LNCAP (cell line): ENCODE measurements around the gene FNDC11.

Source experiments
- TF ChIP-seq, protein P1 (sequence below): fragments of 450-650 bp; IDR thresholded peaks from 2 replicates; pipeline ENCODE4 v1.5.1; 2017; ENCODE audit warnings: mild to moderate bottlenecking

Gene FNDC11

DNA sequence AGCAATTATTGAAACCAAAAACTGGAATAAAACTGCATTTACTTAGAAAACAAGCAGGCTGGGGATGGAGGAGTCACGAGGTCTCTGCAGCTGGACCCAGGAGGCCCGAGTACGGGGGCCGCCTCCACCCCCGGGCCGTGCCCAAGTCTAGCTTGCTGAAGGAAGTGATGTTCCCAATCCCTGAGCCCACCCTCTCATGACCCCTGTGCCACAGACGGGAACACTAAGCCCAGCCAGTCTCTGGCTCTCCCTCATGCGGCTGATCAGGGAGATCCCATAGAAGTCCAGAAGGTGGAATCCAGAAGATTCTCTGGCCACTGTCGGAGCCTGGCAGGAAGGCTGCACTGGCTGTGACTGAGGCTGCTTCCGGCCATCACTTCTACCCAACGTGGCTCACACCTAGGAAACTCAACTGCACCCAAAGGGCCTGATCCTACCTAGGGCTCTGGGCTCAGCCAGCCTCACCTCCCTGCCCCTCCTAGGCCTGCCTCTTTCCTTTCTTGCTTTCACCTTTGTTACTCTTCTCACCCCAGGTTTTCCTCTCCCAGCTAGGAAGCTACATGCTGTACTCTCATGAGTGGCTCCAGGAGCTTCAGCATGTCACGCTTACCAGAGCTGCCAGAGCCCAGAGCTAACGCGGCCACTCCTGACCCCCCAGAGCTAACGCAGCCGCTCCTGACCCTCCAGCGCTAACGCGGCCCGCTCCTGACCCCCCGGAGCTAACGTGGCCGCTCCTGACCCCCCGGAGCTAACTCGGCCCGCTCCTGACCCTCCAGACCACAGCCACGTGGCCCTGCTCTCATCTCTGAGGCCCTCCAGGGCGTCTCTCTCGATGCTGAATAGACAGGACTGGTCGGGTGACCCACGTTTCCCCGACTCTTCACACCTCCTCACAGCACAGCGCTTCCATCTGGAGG is 44.8 kb downstream of the FNDC11 start:
- TF ChIP-seq, protein P1, sequence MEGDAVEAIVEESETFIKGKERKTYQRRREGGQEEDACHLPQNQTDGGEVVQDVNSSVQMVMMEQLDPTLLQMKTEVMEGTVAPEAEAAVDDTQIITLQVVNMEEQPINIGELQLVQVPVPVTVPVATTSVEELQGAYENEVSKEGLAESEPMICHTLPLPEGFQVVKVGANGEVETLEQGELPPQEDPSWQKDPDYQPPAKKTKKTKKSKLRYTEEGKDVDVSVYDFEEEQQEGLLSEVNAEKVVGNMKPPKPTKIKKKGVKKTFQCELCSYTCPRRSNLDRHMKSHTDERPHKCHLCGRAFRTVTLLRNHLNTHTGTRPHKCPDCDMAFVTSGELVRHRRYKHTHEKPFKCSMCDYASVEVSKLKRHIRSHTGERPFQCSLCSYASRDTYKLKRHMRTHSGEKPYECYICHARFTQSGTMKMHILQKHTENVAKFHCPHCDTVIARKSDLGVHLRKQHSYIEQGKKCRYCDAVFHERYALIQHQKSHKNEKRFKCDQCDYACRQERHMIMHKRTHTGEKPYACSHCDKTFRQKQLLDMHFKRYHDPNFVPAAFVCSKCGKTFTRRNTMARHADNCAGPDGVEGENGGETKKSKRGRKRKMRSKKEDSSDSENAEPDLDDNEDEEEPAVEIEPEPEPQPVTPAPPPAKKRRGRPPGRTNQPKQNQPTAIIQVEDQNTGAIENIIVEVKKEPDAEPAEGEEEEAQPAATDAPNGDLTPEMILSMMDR = no peak

DNA sequence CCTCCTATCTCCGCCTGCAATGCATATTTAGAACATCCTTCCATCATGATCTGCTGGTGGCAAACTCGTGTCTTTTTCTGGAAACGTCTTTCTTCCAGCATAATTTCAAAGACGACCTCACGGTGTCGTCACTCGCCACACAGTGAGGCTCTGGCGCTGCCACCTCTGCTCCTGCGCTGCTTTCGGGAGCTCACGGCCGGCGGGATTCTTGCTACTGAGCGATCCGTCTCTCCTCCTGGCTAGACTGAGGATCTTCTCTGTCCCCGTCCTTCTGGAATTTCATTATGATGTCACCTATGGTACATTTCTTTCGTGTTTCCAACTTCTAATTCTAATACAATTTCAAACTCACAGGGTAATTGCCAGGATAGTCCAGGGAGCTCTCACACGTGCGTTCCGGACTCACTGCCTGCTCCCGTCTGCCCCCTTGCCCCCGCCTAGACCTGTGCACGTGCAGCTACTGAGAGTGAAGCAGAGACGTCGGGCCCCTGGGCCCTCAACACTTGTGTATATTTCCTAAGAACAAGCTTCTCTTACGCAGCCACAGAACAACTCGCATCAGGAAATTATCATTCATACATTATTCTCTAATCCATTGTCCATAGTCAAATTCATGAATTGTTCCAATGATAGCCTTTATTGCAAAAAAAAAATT is 45.6 kb downstream of the FNDC11 start:
- TF ChIP-seq, protein P1 = no peak

DNA sequence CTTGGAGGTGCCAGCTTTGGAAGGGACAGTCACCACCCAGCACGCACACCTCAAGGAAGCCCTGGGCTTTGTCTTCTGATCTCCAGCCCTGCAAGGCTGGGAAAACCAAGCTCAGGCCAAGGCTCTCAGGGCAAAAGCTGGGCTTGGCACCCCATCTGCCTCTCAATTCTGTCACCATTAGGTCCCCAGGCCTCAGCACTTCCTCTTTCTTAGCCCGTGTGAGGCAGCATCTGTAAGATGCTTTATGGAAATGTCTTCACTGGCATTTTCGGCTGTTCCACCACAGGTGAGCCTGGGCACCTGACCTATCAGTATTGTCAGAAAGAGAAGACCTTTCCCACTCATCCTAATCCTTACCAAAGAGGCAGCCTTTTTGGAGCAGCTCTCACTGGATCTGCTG is 48.4 kb downstream of the FNDC11 start:
- TF ChIP-seq, protein P1 = no peak
